Measurements from ENCODE around the gene RIMS4. TPM values are rescaled to one million over a fixed set of nuclear protein-coding genes. Genes with fewer than 3 reads are reported as not detected.
"Not testable (repeated sequence)": the region's sequence is repeated elsewhere in the genome, so short reads cannot be mapped to it uniquely, and the experiment has no call there.

RIMS4 gene
- total RNA-seq, 1 experiment from 2014 or later: 16.3 TPM

DNA sequence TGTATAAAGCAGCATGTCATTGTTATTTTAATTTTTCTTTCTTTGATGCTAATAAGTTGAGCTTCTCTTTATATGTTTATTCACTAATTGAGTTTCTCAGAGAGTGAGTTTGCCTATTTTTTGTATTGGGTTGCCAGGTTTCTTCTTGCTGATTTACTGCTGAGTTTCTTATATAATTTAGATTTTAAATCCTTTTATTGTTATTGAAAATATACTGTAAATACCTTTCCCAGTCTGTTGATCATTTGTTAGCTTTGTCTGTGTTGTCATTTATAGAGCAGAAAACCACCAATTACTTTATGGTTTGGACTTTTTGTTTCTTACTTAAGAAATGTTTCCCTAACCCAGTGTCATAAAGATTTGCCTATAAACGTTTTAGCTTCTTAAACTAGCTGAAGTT, 17.1 kb upstream of the RIMS4 start:
- peaks cover 10 to 20% of the 10 kb centered on the region in 2 experiments; a peak in 4 of 5 replicates for H3K9me3 Mint-ChIP-seq
- no peak overlapping the region for H3K4ac ChIP-seq (ENCODE audit: low read depth, low read length)
- peaks cover 0 to 17% (median 0%) of the 10 kb centered on the region in 3 experiments; a peak in 3 of 7 replicates for H3K36me3 Mint-ChIP-seq (ENCODE audit: insufficient read depth in 1 of 3, low read depth in 3 of 3)
- H4K8ac ChIP-seq (replicated peaks; ENCODE audit: insufficient read length, low read depth, low read length): no peak overlapping the region
- H2AK5ac ChIP-seq (ENCODE audit: insufficient read length, low read length): no peak overlapping the region
- H2AFZ ChIP-seq (ENCODE audit: low read length): no peak overlapping the region
- H2BK20ac ChIP-seq (ENCODE audit: low read depth, low read length, poor library complexity, severe bottlenecking): no peak overlapping the region
- H4K20me1 ChIP-seq (ENCODE audit: control insufficient read depth, insufficient read depth, insufficient read length): no peaks in the 10 kb centered on the region
- H2BK5ac ChIP-seq (ENCODE audit: insufficient read length, low read length): no peak overlapping the region
- no peaks in the 10 kb centered on the region for H3K23me2 ChIP-seq (ENCODE audit: insufficient read length, low read depth, low read length, poor library complexity, severe bottlenecking)
- no peak overlapping the region for H3K27ac ChIP-seq (ENCODE audit: insufficient read length, low read depth, low read length)
- H3K9me3 ChIP-seq (ENCODE audit: control insufficient read depth, low read depth, low read length): no peaks in the 10 kb centered on the region
- H3K4me3 Mint-ChIP-seq: no peak overlapping the region
- H3K4me2 ChIP-seq (ENCODE audit: insufficient read depth, insufficient read length, low read length): no peak overlapping the region
- no peak overlapping the region for H4K91ac ChIP-seq (ENCODE audit: insufficient read length, low read depth, low read length)
- H2BK15ac ChIP-seq (ENCODE audit: low read depth, low read length): no peak overlapping the region
- H3K14ac ChIP-seq (ENCODE audit: insufficient read depth, low read length): no peak overlapping the region
- no peaks in the 10 kb centered on the region for H3K4me1 ChIP-seq (ENCODE audit: insufficient read depth, low read length)
- no peaks in the 10 kb centered on the region for H3K79me1 ChIP-seq (ENCODE audit: insufficient read depth, low read depth, low read length, poor library complexity, severe bottlenecking)
- H3T11ph ChIP-seq (ENCODE audit: low read length): no peak overlapping the region
- no peak overlapping the region for H3K9ac ChIP-seq (ENCODE audit: extremely low read depth, insufficient read length, low read length)
- peaks cover 9% of the 10 kb centered on the region for H3K27me3 Mint-ChIP-seq (ENCODE audit: low read depth)
- no peak overlapping the region for H4K5ac ChIP-seq (ENCODE audit: insufficient read length, low read depth, low read length)
- no peak overlapping the region for H3K23ac ChIP-seq (ENCODE audit: insufficient read length, low read depth, low read length)
- no peak overlapping the region for H2BK12ac ChIP-seq (ENCODE audit: insufficient read length, low read depth, low read length)
- TF ChIP-seq, protein P1, sequence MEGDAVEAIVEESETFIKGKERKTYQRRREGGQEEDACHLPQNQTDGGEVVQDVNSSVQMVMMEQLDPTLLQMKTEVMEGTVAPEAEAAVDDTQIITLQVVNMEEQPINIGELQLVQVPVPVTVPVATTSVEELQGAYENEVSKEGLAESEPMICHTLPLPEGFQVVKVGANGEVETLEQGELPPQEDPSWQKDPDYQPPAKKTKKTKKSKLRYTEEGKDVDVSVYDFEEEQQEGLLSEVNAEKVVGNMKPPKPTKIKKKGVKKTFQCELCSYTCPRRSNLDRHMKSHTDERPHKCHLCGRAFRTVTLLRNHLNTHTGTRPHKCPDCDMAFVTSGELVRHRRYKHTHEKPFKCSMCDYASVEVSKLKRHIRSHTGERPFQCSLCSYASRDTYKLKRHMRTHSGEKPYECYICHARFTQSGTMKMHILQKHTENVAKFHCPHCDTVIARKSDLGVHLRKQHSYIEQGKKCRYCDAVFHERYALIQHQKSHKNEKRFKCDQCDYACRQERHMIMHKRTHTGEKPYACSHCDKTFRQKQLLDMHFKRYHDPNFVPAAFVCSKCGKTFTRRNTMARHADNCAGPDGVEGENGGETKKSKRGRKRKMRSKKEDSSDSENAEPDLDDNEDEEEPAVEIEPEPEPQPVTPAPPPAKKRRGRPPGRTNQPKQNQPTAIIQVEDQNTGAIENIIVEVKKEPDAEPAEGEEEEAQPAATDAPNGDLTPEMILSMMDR (conservative IDR thresholded peaks at IDR 0.05): no peak
- no peak overlapping the region for H3K56ac ChIP-seq (ENCODE audit: insufficient read length, low read depth, low read length)
- H3K79me2 ChIP-seq (ENCODE audit: insufficient read depth, low read length): no peaks in the 10 kb centered on the region
- peaks cover 20 to 32% of the 10 kb centered on the region in 2 experiments for H3K4me1 Mint-ChIP-seq
- no peak overlapping the region for H3K18ac ChIP-seq (ENCODE audit: insufficient read length, low read depth, low read length)
- no CpG with 5 or more reads among the region's 1 CpG for WGBS (ENCODE audit: extremely low coverage, insufficient read length, low lambda C conversion rate)
- no peak for DNase-seq
- no peak overlapping the region for H2BK120ac ChIP-seq (ENCODE audit: low read depth, low read length, poor library complexity, severe bottlenecking)
- H3K27ac Mint-ChIP-seq: peak overlapping the region in 1 of 3 experiments; percentile 22; a peak in 2 of 7 replicates
- H3K27me3 ChIP-seq (ENCODE audit: insufficient read depth, low read length): no peaks in the 10 kb centered on the region

DNA sequence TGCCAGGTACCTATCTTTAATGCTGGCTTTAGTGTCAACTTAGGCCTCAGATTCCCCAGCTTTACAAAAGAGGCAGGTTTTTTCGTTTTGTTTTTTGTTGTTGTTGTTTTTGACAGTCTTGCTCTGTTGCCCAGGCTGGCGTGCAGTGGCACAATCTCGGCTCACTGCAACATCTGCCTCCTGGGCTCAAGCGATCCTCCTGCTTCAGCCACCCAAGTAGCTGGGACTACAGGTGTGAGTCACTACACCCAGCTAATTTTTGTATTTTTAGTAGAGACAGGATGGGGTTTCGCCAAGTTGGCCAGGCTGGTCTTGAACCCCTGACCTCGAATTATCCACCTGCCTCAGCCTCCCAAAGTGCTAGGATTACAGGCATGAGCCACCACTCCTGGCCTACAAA, 11.2 kb upstream of the RIMS4 start:
- not testable (repeated sequence) for H4K91ac ChIP-seq (ENCODE audit: insufficient read length, low read depth, low read length); H3K56ac ChIP-seq (ENCODE audit: insufficient read length, low read depth, low read length); H2BK5ac ChIP-seq (ENCODE audit: insufficient read length, low read length); H3K4ac ChIP-seq (ENCODE audit: low read depth, low read length); H3K9me3 Mint-ChIP-seq; H2BK20ac ChIP-seq (ENCODE audit: low read depth, low read length, poor library complexity, severe bottlenecking); H2BK120ac ChIP-seq (ENCODE audit: low read depth, low read length, poor library complexity, severe bottlenecking); H2BK15ac ChIP-seq (ENCODE audit: low read depth, low read length); H3K18ac ChIP-seq (ENCODE audit: insufficient read length, low read depth, low read length); H3K4me2 ChIP-seq (ENCODE audit: insufficient read depth, insufficient read length, low read length); H3K79me1 ChIP-seq (ENCODE audit: insufficient read depth, low read depth, low read length, poor library complexity, severe bottlenecking); H4K5ac ChIP-seq (ENCODE audit: insufficient read length, low read depth, low read length); H4K8ac ChIP-seq (replicated peaks; ENCODE audit: insufficient read length, low read depth, low read length); H3K9ac ChIP-seq (ENCODE audit: extremely low read depth, insufficient read length, low read length); H3K9me3 ChIP-seq (ENCODE audit: control insufficient read depth, low read depth, low read length); H3K14ac ChIP-seq (ENCODE audit: insufficient read depth, low read length); H4K20me1 ChIP-seq (ENCODE audit: control insufficient read depth, insufficient read depth, insufficient read length); H2BK12ac ChIP-seq (ENCODE audit: insufficient read length, low read depth, low read length); H3K4me1 ChIP-seq (ENCODE audit: insufficient read depth, low read length); H3K27me3 Mint-ChIP-seq (ENCODE audit: low read depth); H3K23ac ChIP-seq (ENCODE audit: insufficient read length, low read depth, low read length); H2AFZ ChIP-seq (ENCODE audit: low read length); H3K23me2 ChIP-seq (ENCODE audit: insufficient read length, low read depth, low read length, poor library complexity, severe bottlenecking); DNase-seq; H2AK5ac ChIP-seq (ENCODE audit: insufficient read length, low read length); H3K79me2 ChIP-seq (ENCODE audit: insufficient read depth, low read length); H3K36me3 Mint-ChIP-seq (ENCODE audit: insufficient read depth in 1 of 3, low read depth in 3 of 3); H3K4me3 Mint-ChIP-seq; H3T11ph ChIP-seq (ENCODE audit: low read length); H3K27me3 ChIP-seq (ENCODE audit: insufficient read depth, low read length); H3K27ac ChIP-seq (ENCODE audit: insufficient read length, low read depth, low read length); H3K27ac Mint-ChIP-seq
- WGBS (ENCODE audit: extremely low coverage, insufficient read length, low lambda C conversion rate): no CpG with 5 or more reads among the region's 6 CpGs
- H3K4me1 Mint-ChIP-seq: peaks cover 4 to 11% of the 10 kb centered on the region in 2 experiments

Measured in H9 (cell line).